Right atrium auricular region (tissue), 2 donors: Measurements from ENCODE around the gene LYPD6B. TPM values are rescaled to one million over a fixed set of nuclear protein-coding genes. Genes with fewer than 3 reads are reported as not detected.

Experiments used
- DNase-seq: peaks from one replicate; pipeline ENCODE4 v3.0.0-alpha.2; 2019; ENCODE audit warnings: low spot score
- H3K27ac ChIP-seq, 2 donors: fragments of 200-600 bp; sonication (generic); 1 replicate in 1 of 2; 2 replicates in 1 of 2; pipeline ENCODE4 v1.5.1; 2016 to 2019
- H3K27me3 ChIP-seq, 2 donors: fragments of 200-600 bp; sonication (generic); one replicate each; pipeline versions ENCODE4 v1.5.1 to v1.6.0; 2017 to 2019
- H3K36me3 ChIP-seq: fragments of 200-600 bp; sonication (generic); one replicate; pipeline ENCODE4 v1.5.1; 2016
- H3K4me1 ChIP-seq, 2 donors: fragments of 200-600 bp; sonication (generic); one replicate each; pipeline versions ENCODE4 v1.5.1 to v1.6.0; 2017 to 2019
- H3K4me3 ChIP-seq, 2 donors: fragments of 200-600 bp; sonication (generic); 1 replicate in 1 of 2; 2 replicates in 1 of 2; pipeline ENCODE4 v1.5.1; 2017 to 2019; ENCODE audit warnings: mild to moderate bottlenecking in 1 of 2, moderate library complexity in 1 of 2
- H3K9me3 ChIP-seq, 2 donors: fragments of 200-600 bp; sonication (generic); one replicate each; pipeline ENCODE4 v1.5.1; 2019
- CTCF ChIP-seq, 2 donors: fragments of 200-600 bp; sonication (generic); IDR thresholded peaks; one replicate each; pipeline ENCODE4 v1.5.1; 2019; ENCODE audit warnings: antibody characterized with exemption in 2 of 2
- total RNA-seq, 2 donors: library from RNA; depleted of rRNA; stranded (reverse); fragments of >200 nt; gene quantifications; one replicate each; pipeline ENCODE4 v1.1.0, GENCODE V29; 2016

LYPD6B gene
- total RNA-seq, 2 donors from 2014 or later = 0.28 TPM; not detected in 1

GRCh38 chr2:149223472-149224095, 185.1 kb downstream of the LYPD6B start:
- H3K4me3 ChIP-seq = no peak overlapping the region
- no peak for DNase-seq
- no peaks in the 10 kb centered on the region for H3K9me3 ChIP-seq
- H3K4me1 ChIP-seq = no peaks in the 10 kb centered on the region
- no peak for TF ChIP-seq CTCF (IDR thresholded peaks at IDR 0.05)
- no peaks in the 10 kb centered on the region for H3K36me3 ChIP-seq
- H3K27me3 ChIP-seq = no peaks in the 10 kb centered on the region
- no peak overlapping the region for H3K27ac ChIP-seq

- Histone ChIP-seq H3K9me3 (no peaks in the 10 kb centered on the region), H3K27ac (no peak overlapping the region), H3K4me1 (no peaks in the 10 kb centered on the region), H3K27me3 (no peaks in the 10 kb centered on the region), H3K4me3 (no peak overlapping the region), H3K36me3 (no peaks in the 10 kb centered on the region)
- TF ChIP-seq CTCF (IDR thresholded peaks at IDR 0.05) = no peak
- DNase-seq = no peak
These were observed 186.0 kb downstream of the LYPD6B start for GRCh38 chr2:149224543-149224942.

GRCh38 chr2:149225446-149225845, 186.9 kb downstream of the LYPD6B start:
- Histone ChIP-seq H3K9me3 (no peaks in the 10 kb centered on the region), H3K4me3 (no peak overlapping the region), H3K4me1 (no peaks in the 10 kb centered on the region), H3K36me3 (no peaks in the 10 kb centered on the region), H3K27ac (no peak overlapping the region), H3K27me3 (no peaks in the 10 kb centered on the region)
- TF ChIP-seq CTCF (IDR thresholded peaks at IDR 0.05) = no peak
- no peak for DNase-seq

- H3K27me3 ChIP-seq = no peaks in the 10 kb centered on the region
- no peak for DNase-seq
- TF ChIP-seq CTCF (IDR thresholded peaks at IDR 0.05) = no peak
- no peaks in the 10 kb centered on the region for H3K9me3 ChIP-seq
- H3K4me3 ChIP-seq = no peak overlapping the region
- H3K27ac ChIP-seq = no peak overlapping the region
- H3K4me1 ChIP-seq = no peaks in the 10 kb centered on the region
- H3K36me3 ChIP-seq = no peaks in the 10 kb centered on the region
These were observed 188.3 kb downstream of the LYPD6B start for GRCh38 chr2:149226790-149227189.

GRCh38 chr2:149235816-149236375, 197.4 kb downstream of the LYPD6B start:
- Histone ChIP-seq H3K27ac (no peak overlapping the region), H3K36me3 (no peaks in the 10 kb centered on the region), H3K4me1 (no peaks in the 10 kb centered on the region), H3K27me3 (no peaks in the 10 kb centered on the region), H3K9me3 (no peaks in the 10 kb centered on the region), H3K4me3 (no peak overlapping the region)
- no peak for TF ChIP-seq CTCF (IDR thresholded peaks at IDR 0.05)
- no peak for DNase-seq

GRCh38 chr2:149236410-149236809, 197.9 kb downstream of the LYPD6B start:
- H3K4me1 ChIP-seq = no peaks in the 10 kb centered on the region
- no peak overlapping the region for H3K4me3 ChIP-seq
- H3K27ac ChIP-seq = no peak overlapping the region
- H3K36me3 ChIP-seq = no peaks in the 10 kb centered on the region
- H3K9me3 ChIP-seq = no peaks in the 10 kb centered on the region
- H3K27me3 ChIP-seq = no peaks in the 10 kb centered on the region
- TF ChIP-seq CTCF (IDR thresholded peaks at IDR 0.05) = no peak
- DNase-seq = no peak
